Gastroesophageal sphincter (tissue), 3 donors: Measurements from ENCODE around the gene NAGLU.
A peak's percentile ranks its signal among the peaks of the same experiment; 100 is the strongest.

Experiments
- EP300 ChIP-seq: sonication (generic); formaldehyde crosslinking; IDR thresholded peaks from one replicate; pipeline ENCODE4 v1.6.1; 2017; ENCODE audit warnings: antibody characterized with exemption, mild to moderate bottlenecking
- POLR2A ChIP-seq, 2 donors: fragments of 450-650 bp; IDR thresholded peaks; one replicate each; pipeline ENCODE4 v1.6.1; 2017; ENCODE audit warnings: antibody characterized with exemption in 2 of 2, mild to moderate bottlenecking in 2 of 2, moderate library complexity in 1 of 2
- POLR2AphosphoS5 ChIP-seq: sonication (generic); formaldehyde crosslinking; IDR thresholded peaks from one replicate; pipeline ENCODE4 v1.6.1; 2017; ENCODE audit warnings: antibody characterized with exemption
- TF ChIP-seq, protein P1 (sequence below), 4 experiments: fragments of 200-600 bp in 2 of 4; fragments of 450-650 bp in 2 of 4; sonication (generic) in 1 of 4; IDR thresholded peaks; one replicate each; pipeline ENCODE4 v1.5.1; 2017 to 2019; ENCODE audit warnings: antibody characterized with exemption in 4 of 4, mild to moderate bottlenecking in 2 of 4, moderate library complexity in 2 of 4

DNA sequence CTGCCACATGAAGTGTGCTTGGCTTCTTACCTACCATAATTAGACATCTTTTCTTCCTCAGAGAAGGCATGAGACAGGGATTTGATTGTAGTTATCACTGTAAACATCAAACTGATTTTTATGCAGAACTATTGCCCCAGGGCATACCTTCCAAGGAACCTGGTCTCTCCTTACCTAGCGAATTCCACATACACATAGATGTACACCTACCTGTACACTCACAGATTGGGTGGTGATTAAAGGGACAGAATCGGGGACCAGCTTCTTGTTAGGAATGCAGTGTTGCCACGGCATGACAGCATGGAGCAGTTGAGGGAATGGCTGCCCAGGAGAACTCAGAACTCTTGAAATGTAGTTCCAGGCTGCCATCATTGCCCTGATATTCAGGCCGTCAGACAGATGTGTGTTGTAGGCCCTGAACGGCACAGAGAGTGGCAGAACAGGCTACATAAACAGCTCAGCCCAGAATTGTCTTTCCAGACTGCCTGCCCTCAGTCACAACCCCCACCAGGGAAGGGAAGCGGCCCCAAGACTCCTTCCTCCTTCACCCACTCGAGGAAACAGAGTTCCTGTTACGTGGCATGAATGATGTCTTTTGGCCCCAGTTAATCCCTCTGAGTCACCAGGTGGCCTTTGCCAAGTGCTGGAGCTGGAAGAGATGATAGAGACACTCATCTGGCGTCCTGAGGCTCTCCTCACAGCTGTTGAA, 17.8 kb upstream of the NAGLU start:
- TF ChIP-seq, protein P1, sequence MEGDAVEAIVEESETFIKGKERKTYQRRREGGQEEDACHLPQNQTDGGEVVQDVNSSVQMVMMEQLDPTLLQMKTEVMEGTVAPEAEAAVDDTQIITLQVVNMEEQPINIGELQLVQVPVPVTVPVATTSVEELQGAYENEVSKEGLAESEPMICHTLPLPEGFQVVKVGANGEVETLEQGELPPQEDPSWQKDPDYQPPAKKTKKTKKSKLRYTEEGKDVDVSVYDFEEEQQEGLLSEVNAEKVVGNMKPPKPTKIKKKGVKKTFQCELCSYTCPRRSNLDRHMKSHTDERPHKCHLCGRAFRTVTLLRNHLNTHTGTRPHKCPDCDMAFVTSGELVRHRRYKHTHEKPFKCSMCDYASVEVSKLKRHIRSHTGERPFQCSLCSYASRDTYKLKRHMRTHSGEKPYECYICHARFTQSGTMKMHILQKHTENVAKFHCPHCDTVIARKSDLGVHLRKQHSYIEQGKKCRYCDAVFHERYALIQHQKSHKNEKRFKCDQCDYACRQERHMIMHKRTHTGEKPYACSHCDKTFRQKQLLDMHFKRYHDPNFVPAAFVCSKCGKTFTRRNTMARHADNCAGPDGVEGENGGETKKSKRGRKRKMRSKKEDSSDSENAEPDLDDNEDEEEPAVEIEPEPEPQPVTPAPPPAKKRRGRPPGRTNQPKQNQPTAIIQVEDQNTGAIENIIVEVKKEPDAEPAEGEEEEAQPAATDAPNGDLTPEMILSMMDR (IDR thresholded peaks at IDR 0.05), result peak in 1 of 4 experiments; percentile 4
- TF ChIP-seq POLR2AphosphoS5 (peak; percentile 98), POLR2A (IDR thresholded peaks at IDR 0.05) (no peak), EP300 (no peak)
